Fibroblast of pulmonary artery (primary cell): ENCODE results near the gene MCOLN1.

Experiments
- DNase-seq: peaks from one replicate; pipeline ENCODE4 v3.0.0-alpha.2; 2010; ENCODE audit warnings: low read depth
- H3K4me3 ChIP-seq: replicated peaks from 2 replicates; pipeline ENCODE4 v1.5.1; 2011; ENCODE audit warnings: low read depth, mild to moderate bottlenecking, control low read depth, low read length, moderate library complexity
- CTCF ChIP-seq: IDR thresholded peaks from 2 replicates; pipeline ENCODE4 v1.5.1; 2011; ENCODE audit warnings: mild to moderate bottlenecking, control low read depth, low read length, inconsistent platforms; ENCODE audit errors: missing control alignments

Gene MCOLN1

DNA sequence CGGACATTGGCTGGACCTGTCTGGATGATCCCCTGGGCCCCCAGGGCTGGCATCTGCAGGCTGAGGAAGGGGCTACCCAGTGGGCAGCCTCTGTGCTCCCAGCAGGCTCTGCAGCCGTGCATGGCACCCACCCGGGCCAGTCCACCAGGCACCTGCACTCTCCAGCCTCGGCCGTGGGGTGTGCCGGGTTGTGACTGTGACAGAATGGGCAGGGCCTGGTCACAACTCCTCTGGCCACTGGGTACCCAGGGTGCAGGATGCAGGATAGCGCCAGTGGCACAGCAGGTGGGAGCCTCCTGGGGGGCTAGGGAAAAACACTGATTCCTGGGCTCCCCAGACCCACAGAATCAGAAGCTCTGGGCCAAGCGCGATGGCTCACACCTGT, 43.6 kb upstream of the MCOLN1 start:
- DNase-seq, result no peak
- no peak for TF ChIP-seq CTCF
- no peak overlapping the region for H3K4me3 ChIP-seq

DNA sequence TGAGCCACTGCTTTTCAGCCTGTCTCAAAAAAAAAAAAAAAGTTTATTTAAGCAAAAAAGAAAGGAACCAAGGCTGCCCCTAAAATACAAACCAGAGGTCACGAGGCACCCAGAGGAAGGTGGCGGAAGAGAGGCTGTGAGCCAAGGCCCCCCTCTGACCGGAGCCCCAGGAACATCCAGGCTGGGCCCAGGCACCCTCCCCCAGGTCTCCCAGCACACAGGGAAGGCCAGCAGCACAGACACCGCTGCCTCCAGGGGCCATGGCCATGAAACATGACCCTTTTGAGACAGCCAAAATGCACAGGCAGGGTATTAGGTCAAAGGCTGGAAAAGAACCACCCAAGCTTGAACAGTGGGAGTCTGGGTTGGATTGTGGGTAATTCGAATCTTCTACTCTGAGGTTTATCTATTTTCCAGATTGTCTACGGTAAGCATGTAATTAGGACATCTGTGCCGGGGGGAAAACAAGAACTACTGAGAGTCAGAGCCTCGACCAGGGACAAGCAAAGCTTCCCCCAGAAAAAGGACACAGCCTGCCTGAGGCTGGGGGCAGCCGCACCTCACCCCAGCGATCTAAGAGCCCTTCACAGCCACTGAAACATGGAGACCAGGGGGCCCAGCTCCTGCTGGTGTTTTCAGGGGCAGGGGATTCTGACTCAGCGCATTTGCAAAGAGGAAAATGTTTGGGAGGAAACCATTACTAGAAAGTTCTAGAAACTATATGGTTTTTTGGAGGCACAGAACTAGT, 42.0 kb upstream of the MCOLN1 start:
- TF ChIP-seq CTCF, result no peak
- H3K4me3 ChIP-seq, result no peak overlapping the region
- DNase-seq, result no peak

GRCh38 chr19:7480970-7481255, 41.5 kb upstream of the MCOLN1 start:
- no peak for DNase-seq
- no peak overlapping the region for H3K4me3 ChIP-seq
- TF ChIP-seq CTCF, result no peak

- peak; percentile 30 for DNase-seq
- no peak for TF ChIP-seq CTCF
- H3K4me3 ChIP-seq, result no peak overlapping the region
These were observed 39.6 kb upstream of the MCOLN1 start for GRCh38 chr19:7482584-7483439.

DNA sequence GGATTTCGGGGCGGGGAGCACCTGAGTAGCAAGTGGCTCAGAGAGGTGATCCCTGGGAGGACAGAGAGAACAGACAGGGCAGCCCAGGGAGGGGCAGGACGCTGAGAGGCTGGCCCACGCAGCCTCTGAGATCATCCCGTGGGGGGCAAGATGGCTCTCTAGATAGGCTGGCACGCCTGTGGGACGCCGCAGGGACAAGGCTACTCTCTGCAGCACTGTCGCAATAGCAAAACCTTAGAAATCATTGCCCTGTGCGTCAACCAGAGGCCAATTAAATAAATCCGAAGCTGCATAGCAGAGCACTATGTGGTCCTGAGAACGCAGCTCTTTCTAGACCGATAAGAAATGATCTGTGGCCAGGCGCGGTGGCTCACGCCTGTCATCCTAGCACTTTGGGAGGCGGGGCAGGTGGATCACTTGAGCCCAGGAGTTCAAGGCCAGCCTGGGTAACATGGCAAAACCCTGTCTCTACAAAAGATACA, 38.7 kb upstream of the MCOLN1 start:
- DNase-seq, result peak; percentile 24
- no peak for TF ChIP-seq CTCF
- no peak overlapping the region for H3K4me3 ChIP-seq

GRCh38 chr19:7486923-7487322, 35.5 kb upstream of the MCOLN1 start:
- TF ChIP-seq CTCF, result no peak
- DNase-seq, result no peak
- H3K4me3 ChIP-seq, result no peak overlapping the region
